Skeletal muscle satellite cell (primary cell): ENCODE data around the gene NFIB.

Experiments used
- H3K27me3 ChIP-seq: 2 replicates; pipeline ENCODE4 v1.7.0; 2013; ENCODE audit warnings: low read length; ENCODE audit not compliant: control insufficient read depth, insufficient read depth
- H3K36me3 ChIP-seq: 2 replicates; pipeline ENCODE4 v1.7.0; 2013; ENCODE audit warnings: mild to moderate bottlenecking, control low read depth, low read length; ENCODE audit not compliant: insufficient read depth
- H3K4me1 ChIP-seq: 2 replicates; pipeline ENCODE4 v1.7.0; 2013; ENCODE audit warnings: low read length; ENCODE audit not compliant: control insufficient read depth, insufficient read depth
- H3K4me2 ChIP-seq: 2 replicates; pipeline ENCODE4 v1.7.0; 2013; ENCODE audit warnings: mild to moderate bottlenecking, low read length
- H3K4me3 ChIP-seq: 2 replicates; pipeline ENCODE4 v1.7.0; 2013; ENCODE audit warnings: low read length
- H3K9ac ChIP-seq: 2 replicates; pipeline ENCODE4 v1.7.0; 2013; ENCODE audit warnings: mild to moderate bottlenecking, low read depth, low read length, moderate library complexity
- H3K9me3 ChIP-seq: replicated peaks from 2 replicates; pipeline ENCODE4 v1.7.0; 2013; ENCODE audit warnings: mild to moderate bottlenecking, control low read depth, low read length

Gene NFIB

GRCh38 chr9:14247577-14247976 is 66.4 kb downstream of the NFIB start:
- Histone ChIP-seq H3K9ac (no peak overlapping the region), H3K4me3 (no peak overlapping the region), H3K36me3 (no peaks in the 10 kb centered on the region), H3K4me1 (peaks cover 29% of the 10 kb centered on the region), H3K4me2 (no peak overlapping the region), H3K27me3 (no peaks in the 10 kb centered on the region), H3K9me3 (no peaks in the 10 kb centered on the region)

- Histone ChIP-seq H3K9ac (no peak overlapping the region), H3K9me3 (no peaks in the 10 kb centered on the region), H3K36me3 (no peaks in the 10 kb centered on the region), H3K4me2 (no peak overlapping the region), H3K4me3 (no peak overlapping the region), H3K4me1 (peaks cover 26% of the 10 kb centered on the region), H3K27me3 (no peaks in the 10 kb centered on the region)
Measured at GRCh38 chr9:14246951-14247350, 67.0 kb downstream of the NFIB start.

- Histone ChIP-seq H3K9me3 (no peaks in the 10 kb centered on the region), H3K4me1 (peaks cover 16% of the 10 kb centered on the region)
Measured at GRCh38 chr9:14245901-14246525, 67.9 kb downstream of the NFIB start.

GRCh38 chr9:14243514-14244042 is 70.4 kb downstream of the NFIB start:
- Histone ChIP-seq H3K9ac (no peak overlapping the region), H3K36me3 (no peaks in the 10 kb centered on the region), H3K4me3 (no peak overlapping the region), H3K9me3 (no peaks in the 10 kb centered on the region), H3K27me3 (no peaks in the 10 kb centered on the region), H3K4me2 (no peak overlapping the region), H3K4me1 (peaks cover 8% of the 10 kb centered on the region)

More at GRCh38 chr9:14245901-14246525, 67.9 kb downstream of the NFIB start:
- Histone ChIP-seq H3K27me3 (no peaks in the 10 kb centered on the region), H3K4me2 (peak overlapping the region; percentile 35), H3K9ac (no peak overlapping the region), H3K36me3 (no peaks in the 10 kb centered on the region), H3K4me3 (no peak overlapping the region)

GRCh38 chr9:14242150-14242805 is 71.7 kb downstream of the NFIB start:
- Histone ChIP-seq H3K27me3 (no peaks in the 10 kb centered on the region), H3K4me2 (no peak overlapping the region), H3K9me3 (no peaks in the 10 kb centered on the region), H3K9ac (no peak overlapping the region), H3K4me1 (peaks cover 18% of the 10 kb centered on the region), H3K4me3 (no peak overlapping the region), H3K36me3 (no peaks in the 10 kb centered on the region)

- H3K4me3 ChIP-seq = no peak overlapping the region
- no peak overlapping the region for H3K4me2 ChIP-seq
- H3K27me3 ChIP-seq = no peaks in the 10 kb centered on the region
- H3K4me1 ChIP-seq = peaks cover 16% of the 10 kb centered on the region
- no peaks in the 10 kb centered on the region for H3K36me3 ChIP-seq
- H3K9me3 ChIP-seq = no peaks in the 10 kb centered on the region
- no peak overlapping the region for H3K9ac ChIP-seq
Measured at GRCh38 chr9:14240537-14240936, 73.4 kb downstream of the NFIB start.

GRCh38 chr9:14238518-14238917 is 75.4 kb downstream of the NFIB start:
- Histone ChIP-seq H3K4me3 (no peak overlapping the region), H3K9ac (no peak overlapping the region), H3K27me3 (no peaks in the 10 kb centered on the region), H3K4me1 (peaks cover 16% of the 10 kb centered on the region), H3K9me3 (no peaks in the 10 kb centered on the region), H3K36me3 (no peaks in the 10 kb centered on the region), H3K4me2 (peak overlapping the region; percentile 19)

- peaks cover 16% of the 10 kb centered on the region for H3K4me1 ChIP-seq
- H3K9ac ChIP-seq = no peak overlapping the region
- no peak overlapping the region for H3K4me3 ChIP-seq
- no peaks in the 10 kb centered on the region for H3K9me3 ChIP-seq
- H3K4me2 ChIP-seq = peak overlapping the region; percentile 19
- H3K36me3 ChIP-seq = no peaks in the 10 kb centered on the region
- H3K27me3 ChIP-seq = no peaks in the 10 kb centered on the region
Measured at GRCh38 chr9:14238079-14238478, 75.9 kb downstream of the NFIB start.

- Histone ChIP-seq H3K36me3 (no peaks in the 10 kb centered on the region), H3K4me3 (no peak overlapping the region), H3K27me3 (no peaks in the 10 kb centered on the region), H3K9me3 (no peaks in the 10 kb centered on the region), H3K9ac (no peak overlapping the region), H3K4me1 (peaks cover 16% of the 10 kb centered on the region), H3K4me2 (peak overlapping the region; percentile 39)
Measured at GRCh38 chr9:14236591-14236990, 77.3 kb downstream of the NFIB start.

GRCh38 chr9:14232111-14232510 is 81.8 kb downstream of the NFIB start:
- Histone ChIP-seq H3K4me2 (no peak overlapping the region), H3K4me3 (no peak overlapping the region), H3K9me3 (no peaks in the 10 kb centered on the region), H3K4me1 (peaks cover 3% of the 10 kb centered on the region), H3K36me3 (no peaks in the 10 kb centered on the region), H3K9ac (no peak overlapping the region), H3K27me3 (no peaks in the 10 kb centered on the region)

- Histone ChIP-seq H3K9ac (no peak overlapping the region), H3K4me1 (no peaks in the 10 kb centered on the region), H3K36me3 (no peaks in the 10 kb centered on the region), H3K4me3 (no peak overlapping the region), H3K4me2 (no peak overlapping the region), H3K27me3 (no peaks in the 10 kb centered on the region), H3K9me3 (no peaks in the 10 kb centered on the region)
Measured at GRCh38 chr9:14231196-14231990, 82.5 kb downstream of the NFIB start.
